Activated T-cell treated with anti-CD3 and anti-CD28 coated beads for 1 hour (primary cell): ENCODE data around the gene FIBIN.
"Not testable (repeated sequence)": the region's sequence is repeated elsewhere in the genome, so short reads cannot be mapped to it uniquely, and the experiment has no call there.

Experiments used
- DNase-seq: peaks from one replicate; pipeline ENCODE4 v3.0.0-alpha.2; 2020; ENCODE audit warnings: low read depth

FIBIN gene

DNA sequence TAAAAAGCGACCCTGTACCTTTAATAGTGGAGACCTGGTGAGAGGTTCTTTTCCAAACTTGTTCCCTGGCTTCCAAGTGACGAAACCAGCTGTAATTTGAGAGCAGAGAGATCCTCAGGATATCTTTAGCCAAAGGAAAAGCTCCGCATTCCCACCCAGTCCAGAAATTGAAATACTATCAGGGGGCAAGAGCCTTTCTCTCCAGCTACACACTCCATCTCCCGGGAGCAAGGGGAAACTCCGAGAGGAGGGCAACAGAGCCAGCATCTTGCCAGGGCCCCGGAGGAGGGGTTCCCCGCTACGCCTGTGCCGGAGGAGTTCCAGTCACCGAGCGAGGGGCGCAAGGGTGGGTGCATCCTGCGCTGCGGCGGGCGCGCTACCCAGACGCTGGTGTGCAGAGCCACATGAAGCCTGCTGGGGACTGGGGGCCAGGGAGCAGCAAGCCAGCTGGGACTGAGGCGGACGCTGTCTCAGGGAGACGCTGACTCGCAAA, at the start of gene FIBIN:
TSS of gene FIBIN (plus strand) at position 148 of the 493 bp plus-strand sequence. CDS start 415 bp downstream, outside the sequence.
- DNase-seq = no peak

DNA sequence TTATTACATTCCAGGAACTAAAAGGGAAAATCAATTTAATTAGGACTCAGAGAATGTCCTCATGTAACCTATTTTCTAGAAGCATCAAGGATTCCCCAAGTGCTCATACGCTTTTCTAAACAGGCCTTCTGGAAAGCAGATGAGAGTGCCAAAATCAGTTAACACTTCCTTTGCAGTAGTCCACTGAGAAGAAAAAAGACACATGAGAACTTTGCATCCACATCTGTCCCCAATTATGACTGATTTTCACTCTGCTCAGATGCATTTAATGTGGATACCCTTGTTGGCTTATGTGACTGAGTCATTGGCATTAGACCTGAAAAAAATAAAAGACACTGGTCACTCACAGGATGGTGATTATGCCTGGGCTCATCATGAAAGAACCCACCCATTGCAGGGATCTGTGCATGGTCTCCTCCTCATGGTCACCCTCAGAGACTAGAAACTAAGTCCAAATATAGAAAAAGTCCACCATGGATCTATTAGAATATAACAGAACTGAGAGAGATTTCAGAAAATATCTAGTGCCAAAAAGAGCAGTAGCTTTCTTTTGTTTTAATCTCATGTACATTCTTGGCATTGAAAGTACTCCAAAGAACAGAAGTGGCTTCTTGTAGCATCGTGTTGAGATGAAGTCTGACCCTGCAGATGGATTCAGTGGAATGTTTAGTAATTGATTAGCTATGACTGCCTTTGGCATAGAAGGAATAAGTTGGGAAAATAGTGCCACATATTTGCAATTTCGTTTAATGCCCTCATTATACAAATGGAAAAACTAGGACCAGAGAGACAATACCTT, 48.8 kb upstream of the FIBIN start:
- no peak for DNase-seq

DNA sequence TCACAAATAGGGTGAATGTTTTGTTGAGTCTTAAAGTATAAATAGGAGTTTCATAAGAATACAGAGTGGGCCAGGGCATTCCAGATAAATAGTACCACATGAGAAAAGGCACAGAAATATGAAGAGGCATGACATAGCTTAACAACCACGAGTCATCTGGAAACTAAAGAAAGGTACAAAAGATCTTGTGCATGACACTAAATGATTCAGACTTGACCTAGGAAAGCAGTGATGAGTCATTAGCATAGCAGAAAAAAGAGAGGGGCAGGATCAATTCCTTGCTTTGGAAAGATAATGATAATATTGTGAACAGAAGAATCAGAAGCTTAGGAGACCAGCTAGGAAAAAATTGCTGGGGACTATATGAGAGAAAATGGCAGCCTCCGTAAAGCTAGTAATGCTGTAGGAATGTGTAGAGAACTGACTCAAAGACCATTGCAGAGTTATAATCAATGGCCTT, 47.6 kb upstream of the FIBIN start:
- DNase-seq = no peak

- DNase-seq = no peak
These were observed 46.5 kb upstream of the FIBIN start for GRCh38 chr11:26947379-26947844.

GRCh38 chr11:26947904-26948639, 45.8 kb upstream of the FIBIN start:
- DNase-seq = no peak

DNA sequence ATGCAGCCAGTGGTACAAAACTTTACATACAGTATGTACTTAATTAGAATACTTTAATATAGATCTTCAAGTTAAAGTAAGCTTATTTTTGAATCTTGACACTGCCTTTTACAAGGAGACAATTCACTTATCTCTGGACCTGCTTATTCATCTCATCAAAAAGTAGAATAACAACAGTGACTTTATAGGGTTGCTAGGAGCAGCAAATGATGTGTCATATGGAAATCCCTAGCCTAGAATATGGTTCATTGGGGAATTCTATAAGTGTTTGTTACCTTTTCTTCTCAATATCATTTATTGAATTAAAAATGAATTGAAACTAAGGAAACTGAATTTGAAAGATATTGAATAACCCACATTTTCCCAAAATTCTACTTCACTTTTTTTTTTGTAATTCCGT, 45.0 kb upstream of the FIBIN start:
- no peak for DNase-seq

DNA sequence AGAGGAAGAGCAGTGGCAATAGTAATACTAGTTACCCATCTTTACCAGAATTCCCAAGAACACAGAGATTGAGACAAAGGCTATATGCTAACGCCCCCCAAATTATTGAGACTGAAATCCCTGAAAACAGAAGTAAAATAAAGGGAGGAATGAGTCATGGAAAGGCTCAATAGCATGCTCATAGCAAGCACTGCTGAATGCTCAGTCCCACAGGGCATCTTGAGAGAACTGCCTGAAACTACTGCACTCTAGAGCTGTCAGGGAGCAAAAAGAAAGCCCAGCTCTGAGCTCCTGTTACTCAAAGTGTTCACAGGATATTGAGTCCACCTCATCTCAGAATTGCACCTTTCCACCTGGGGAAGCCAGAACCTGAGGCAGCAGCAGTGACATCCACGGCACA, 44.1 kb upstream of the FIBIN start:
- DNase-seq = no peak

DNA sequence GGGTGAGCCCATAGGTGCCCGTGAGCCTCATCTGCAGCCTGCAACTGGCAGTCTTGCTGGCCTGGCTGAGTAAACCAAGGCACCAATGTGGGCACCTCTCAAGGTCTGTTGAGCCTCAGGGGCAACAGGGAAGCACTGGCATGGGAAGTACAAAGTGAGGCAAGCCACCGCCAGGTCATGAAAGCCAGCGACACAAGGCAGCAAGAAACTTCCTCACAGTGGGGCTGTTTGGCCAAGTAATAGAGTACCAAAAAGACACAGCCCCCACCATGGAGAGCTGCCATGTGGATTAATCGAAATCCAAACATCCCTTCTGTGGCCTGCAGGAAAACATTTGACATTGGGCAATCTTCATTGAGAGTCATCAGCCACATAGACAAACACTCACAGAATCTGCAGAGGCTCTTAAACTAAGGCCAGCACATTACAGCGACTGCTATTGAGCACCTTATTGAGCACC, 43.6 kb upstream of the FIBIN start:
- DNase-seq = no peak

DNA sequence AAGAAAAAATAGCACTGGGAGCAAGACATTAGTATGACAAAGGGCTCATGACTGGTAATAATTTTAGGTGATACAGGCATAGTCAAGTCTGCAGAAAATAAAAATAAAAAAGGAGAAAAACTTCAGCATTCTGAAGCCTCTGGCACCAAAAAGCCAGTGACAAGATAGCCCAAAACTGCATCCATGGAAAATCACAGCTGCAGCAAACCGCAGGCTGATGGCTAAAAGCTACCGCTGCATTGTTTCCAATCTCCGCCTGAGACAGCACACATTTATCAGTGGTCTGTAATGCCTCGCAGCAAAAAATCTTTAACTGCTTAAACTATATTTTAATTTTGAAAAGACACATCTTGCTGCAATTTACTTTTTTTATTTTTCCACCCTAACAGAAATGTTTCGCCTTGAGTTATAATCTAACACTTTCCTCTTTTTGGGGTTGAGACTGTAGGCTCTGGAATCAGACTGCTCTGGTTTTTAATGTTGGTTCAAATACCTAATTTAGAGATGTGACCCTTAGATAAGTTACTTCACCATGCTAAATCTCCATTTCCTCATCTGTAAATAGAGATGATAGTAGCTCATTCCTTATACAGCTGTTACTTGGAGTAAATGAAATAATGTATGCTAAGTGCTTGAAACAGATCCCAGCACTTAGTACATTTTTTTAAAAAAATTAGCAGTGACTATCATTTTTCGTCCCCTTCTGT, 42.0 kb upstream of the FIBIN start:
- DNase-seq = no peak

- DNase-seq = no peak
These were observed 40.0 kb upstream of the FIBIN start for GRCh38 chr11:26953770-26954392.

DNA sequence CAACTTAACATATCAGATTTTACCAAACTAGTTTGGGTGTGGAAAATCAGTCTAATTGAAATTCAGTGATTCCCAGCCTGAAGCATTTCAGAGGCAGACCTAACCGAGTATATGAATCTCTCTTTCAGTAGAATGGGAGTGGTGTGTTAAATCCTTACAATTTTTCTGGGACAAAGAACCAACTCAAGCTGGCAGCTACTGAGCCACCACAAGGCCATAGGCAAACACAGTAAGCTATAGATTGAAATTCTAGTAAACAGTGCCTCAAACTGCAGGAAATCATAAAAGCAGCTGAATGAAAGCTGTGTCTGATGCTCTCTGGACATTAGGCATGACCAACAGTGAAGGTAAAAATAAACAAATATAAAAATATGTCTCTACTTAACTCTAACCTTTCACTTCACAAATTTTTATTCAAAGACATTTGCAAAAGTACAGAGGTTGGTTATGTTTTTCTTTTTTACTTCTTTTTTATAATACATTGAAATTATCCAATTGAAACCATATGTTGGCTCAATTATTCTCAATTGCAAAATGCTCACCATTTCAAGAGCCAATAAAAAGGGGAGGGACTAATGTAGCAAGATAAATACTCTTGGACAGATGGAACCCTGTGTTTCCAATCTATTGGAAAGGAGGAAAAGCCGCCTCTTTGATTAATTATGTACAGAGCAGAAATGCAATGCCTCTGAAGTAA, 35.8 kb upstream of the FIBIN start:
- no peak for DNase-seq

DNA sequence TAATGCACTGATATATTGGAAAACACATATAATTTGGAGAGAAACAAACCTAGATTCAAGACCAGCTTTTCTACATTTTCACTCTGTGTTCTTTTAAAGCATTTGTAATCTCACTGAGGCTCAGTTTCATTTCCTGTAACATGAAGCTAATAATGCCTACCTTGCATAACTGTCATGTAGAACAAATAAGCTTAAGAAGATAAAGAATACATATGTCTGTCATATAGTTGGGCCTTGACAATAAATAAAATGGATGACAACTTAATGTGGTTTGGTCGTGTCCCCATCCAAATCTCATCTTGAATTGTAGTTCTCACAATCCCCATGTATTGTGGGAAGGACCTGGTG, 35.2 kb upstream of the FIBIN start:
- DNase-seq = no peak

DNA sequence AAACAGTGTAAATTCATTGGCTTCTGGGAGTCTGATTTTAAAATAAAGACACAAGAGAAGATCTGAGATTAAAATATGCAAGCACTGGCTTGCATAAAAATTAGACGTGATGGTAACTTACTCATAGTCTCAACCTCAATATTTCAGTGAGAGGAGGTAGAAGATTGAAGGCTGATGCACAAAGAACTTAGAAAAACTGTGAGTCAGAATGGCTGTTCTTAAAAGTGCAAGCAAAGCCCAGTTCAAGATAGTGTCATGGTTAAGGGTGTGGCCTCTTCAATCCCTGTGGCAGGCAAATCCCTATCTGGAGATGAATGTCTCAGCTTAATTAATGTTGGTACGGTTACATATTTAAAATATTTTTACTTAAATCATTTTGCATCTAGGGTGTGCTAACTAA, 33.6 kb upstream of the FIBIN start:
- no peak for DNase-seq

- no peak for DNase-seq
These were observed 30.1 kb upstream of the FIBIN start for GRCh38 chr11:26963764-26964163.

DNA sequence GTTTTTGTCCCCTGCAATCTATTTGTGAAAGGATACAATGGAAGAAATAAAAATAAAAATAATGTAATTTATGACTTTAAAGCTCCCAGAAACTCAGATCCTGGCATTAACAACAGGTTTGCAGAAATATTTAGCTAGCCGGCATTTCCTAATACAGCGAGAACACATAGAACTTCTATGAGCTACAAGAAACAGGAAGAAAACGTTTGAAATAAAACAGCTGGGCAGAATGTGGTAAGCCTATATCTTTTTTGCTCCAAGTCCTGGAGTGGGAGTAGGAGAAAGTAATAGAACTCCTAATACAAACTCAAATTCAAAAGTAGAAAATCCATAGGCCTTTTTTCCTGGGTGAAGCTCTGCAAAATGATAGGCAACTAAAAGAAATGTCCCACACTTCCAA, 29.6 kb upstream of the FIBIN start:
- DNase-seq = no peak

- DNase-seq = not testable (repeated sequence)
These were observed 28.9 kb upstream of the FIBIN start for GRCh38 chr11:26964847-26965485.

- no peak for DNase-seq
These were observed 22.0 kb upstream of the FIBIN start for GRCh38 chr11:26971961-26972360.

DNA sequence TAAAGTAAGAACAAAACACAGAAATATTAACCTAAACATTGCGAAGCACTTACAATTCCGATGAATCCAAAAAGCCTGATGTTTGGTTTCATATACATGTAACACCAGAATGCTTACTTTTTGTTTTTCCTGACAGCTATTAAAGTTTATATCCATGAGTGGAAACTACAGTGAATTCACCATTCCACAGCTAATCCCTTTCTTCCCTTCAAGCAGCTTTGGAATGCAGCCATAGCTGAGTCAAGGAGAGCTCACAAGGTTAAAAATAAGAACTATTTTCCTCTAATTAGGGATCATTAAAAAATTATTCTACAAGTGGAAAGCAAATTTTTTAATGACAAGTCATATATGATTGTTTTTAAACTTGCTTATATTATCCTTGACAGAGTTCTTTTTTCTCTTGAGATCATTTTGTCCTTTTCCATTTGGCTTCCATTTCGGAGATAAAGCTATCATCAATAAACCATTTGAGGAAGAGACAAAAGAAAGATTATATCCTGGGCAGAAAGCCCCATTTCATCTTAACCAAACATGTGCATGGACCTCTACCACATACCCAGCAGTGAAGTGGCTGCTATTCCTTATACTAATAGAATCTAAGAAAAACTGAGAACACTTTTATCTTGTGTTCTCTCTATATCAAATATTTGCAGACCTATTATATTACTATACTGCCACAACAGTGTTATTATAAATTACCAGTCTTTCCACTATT, 19.7 kb upstream of the FIBIN start:
- DNase-seq = no peak

- no peak for DNase-seq
These were observed 18.9 kb upstream of the FIBIN start for GRCh38 chr11:26974996-26975395.

DNA sequence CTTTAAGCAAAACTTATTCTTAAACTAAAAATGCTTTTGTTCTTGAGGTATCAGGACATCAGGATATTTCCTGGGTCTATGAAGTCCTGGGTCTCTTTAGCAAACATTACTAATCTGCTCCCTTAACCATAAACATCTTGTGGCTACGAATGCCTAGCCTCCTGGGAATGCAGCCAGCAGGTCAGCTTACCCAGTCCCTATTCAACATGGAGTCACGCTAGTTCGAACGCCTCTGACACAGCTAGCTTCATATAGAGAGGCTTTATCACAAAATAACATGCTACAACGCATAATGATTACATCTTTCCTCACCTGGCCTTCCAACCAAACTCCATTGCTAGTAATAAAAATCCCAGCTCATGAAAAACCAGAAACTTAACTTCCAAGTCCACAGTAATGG, 17.5 kb upstream of the FIBIN start:
- no peak for DNase-seq
